Measurements from ENCODE around the gene RAD51AP2. TPM values are rescaled to one million over a fixed set of nuclear protein-coding genes. Genes with fewer than 3 reads are reported as not detected.

The RAD51AP2 gene
- total and polyA plus RNA-seq, 2 donors (not counting 3 experiments of a cell fraction or from before 2014, with no cell fraction given): not detected

DNA sequence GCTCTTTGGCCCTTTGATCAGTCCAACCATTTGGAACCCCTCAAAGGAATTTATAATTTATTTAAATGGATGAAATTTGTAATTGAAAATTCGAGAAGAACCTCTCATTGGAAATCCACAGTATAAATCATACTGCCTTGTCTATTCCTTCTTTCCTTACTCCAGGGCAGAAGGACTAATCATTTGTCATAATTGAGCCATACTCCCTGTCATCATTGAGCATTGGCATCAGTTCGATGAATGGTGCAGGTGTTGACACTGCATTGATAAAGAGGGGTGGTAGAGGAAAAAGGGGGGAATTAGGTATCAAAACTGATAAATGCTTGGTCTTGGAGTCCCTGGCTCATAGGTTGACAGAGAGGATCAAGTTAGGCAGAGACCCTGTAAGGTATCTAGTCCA is 24.2 kb upstream of the RAD51AP2 start:
- no peaks in the 10 kb centered on the region for H4K20me1 ChIP-seq (replicated peaks; ENCODE audit: control insufficient read depth, extremely low read depth, insufficient read depth, low read length)
- no peak overlapping the region for H3K4me3 ChIP-seq (replicated peaks in 1 of 3; ENCODE audit: insufficient read depth in 1 of 3, low read depth in 1 of 3, low read length in 3 of 3)
- intact Hi-C loops (cut with micrococcal nuclease): no loop called here
- H3K27ac ChIP-seq (ENCODE audit: insufficient read depth, low read depth, low read length): no peak overlapping the region
- POLR2A ChIA-PET: no interaction called here
- peaks cover 23% of the 10 kb centered on the region for H3K4me1 ChIP-seq (ENCODE audit: control insufficient read depth, extremely low read depth, insufficient read depth, low read length)
- no peaks in the 10 kb centered on the region for H3K79me2 ChIP-seq (ENCODE audit: control insufficient read depth, insufficient read depth, low read length)
- DNase-seq (ENCODE audit: low read depth, low spot score) (no peak), FAIRE-seq (no peak)
- CTCF ChIA-PET: no interaction called here
- BruUV-seq (replicated peaks): no TSS peak
- no peak overlapping the region for H3K4me2 ChIP-seq (ENCODE audit: insufficient read depth, low read length)
- H3K9ac ChIP-seq (replicated peaks; ENCODE audit: extremely low read depth, insufficient read depth, low read length): no peak overlapping the region
- no peak overlapping the region for H2AFZ ChIP-seq (ENCODE audit: low read depth, low read length)
- no peaks in the 10 kb centered on the region for H3K9me1 ChIP-seq (replicated peaks; ENCODE audit: control insufficient read depth, extremely low read depth, insufficient read depth, low read length)
- H3K36me3 ChIP-seq (ENCODE audit: control insufficient read depth in 2 of 2, extremely low read depth in 1 of 2, insufficient read depth in 2 of 2, low read length in 2 of 2): no peaks in the 10 kb centered on the region
- TF ChIP-seq POLR2AphosphoS5 (IDR thresholded peaks at IDR 0.05; ENCODE audit: insufficient read depth, low read depth, low read length) (no peak), MYC (IDR thresholded peaks at IDR 0.05; ENCODE audit: low read depth, low read length) (no peak), JUN (IDR thresholded peaks at IDR 0.05; ENCODE audit: borderline replicate concordance, insufficient read depth, insufficient read length, low read depth) (no peak), FOS (IDR thresholded peaks at IDR 0.05; ENCODE audit: borderline replicate concordance, insufficient read depth, low read length) (no peak), GATA2 (IDR thresholded peaks at IDR 0.05; ENCODE audit: insufficient read depth, insufficient read length, low read depth, low read length) (no peak), POLR2A (IDR thresholded peaks at IDR 0.05; ENCODE audit: low read depth, low read length) (no peak), EZH2 (IDR thresholded peaks at IDR 0.05; ENCODE audit: borderline replicate concordance, low read depth, low read length, severe bottlenecking) (no peak)
- TF ChIP-seq, protein P1, sequence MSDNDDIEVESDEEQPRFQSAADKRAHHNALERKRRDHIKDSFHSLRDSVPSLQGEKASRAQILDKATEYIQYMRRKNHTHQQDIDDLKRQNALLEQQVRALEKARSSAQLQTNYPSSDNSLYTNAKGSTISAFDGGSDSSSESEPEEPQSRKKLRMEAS (IDR thresholded peaks at IDR 0.05; ENCODE audit: insufficient read depth, insufficient read length): no peak
- TF ChIP-seq, protein P2, sequence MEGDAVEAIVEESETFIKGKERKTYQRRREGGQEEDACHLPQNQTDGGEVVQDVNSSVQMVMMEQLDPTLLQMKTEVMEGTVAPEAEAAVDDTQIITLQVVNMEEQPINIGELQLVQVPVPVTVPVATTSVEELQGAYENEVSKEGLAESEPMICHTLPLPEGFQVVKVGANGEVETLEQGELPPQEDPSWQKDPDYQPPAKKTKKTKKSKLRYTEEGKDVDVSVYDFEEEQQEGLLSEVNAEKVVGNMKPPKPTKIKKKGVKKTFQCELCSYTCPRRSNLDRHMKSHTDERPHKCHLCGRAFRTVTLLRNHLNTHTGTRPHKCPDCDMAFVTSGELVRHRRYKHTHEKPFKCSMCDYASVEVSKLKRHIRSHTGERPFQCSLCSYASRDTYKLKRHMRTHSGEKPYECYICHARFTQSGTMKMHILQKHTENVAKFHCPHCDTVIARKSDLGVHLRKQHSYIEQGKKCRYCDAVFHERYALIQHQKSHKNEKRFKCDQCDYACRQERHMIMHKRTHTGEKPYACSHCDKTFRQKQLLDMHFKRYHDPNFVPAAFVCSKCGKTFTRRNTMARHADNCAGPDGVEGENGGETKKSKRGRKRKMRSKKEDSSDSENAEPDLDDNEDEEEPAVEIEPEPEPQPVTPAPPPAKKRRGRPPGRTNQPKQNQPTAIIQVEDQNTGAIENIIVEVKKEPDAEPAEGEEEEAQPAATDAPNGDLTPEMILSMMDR (IDR thresholded peaks at IDR 0.05; ENCODE audit: extremely low read depth in 1 of 2, insufficient read depth in 1 of 2, low read depth in 1 of 2, low read length in 2 of 2): no peak
- no peaks in the 10 kb centered on the region for H3K9me3 ChIP-seq (replicated peaks; ENCODE audit: control insufficient read depth, insufficient read depth, low read length)
- dilution Hi-C loops (cut with MboI; ENCODE audit: extremely low pct_ligation_motif_present, low sequenced_read_pairs): no loop called here
- H3K27me3 ChIP-seq (ENCODE audit: control insufficient read depth in 2 of 2, insufficient read depth in 2 of 2, low read length in 2 of 2): peaks cover 41 to 73% of the 10 kb centered on the region in 2 experiments
